H1 (cell line): ENCODE data around the gene FLRT2. TPM values are rescaled to one million over a fixed set of nuclear protein-coding genes. Genes with fewer than 3 reads are reported as not detected.

Experiments used
- CTCF ChIA-PET: fragments of 300-600 bp; sonication (Branson Sonifier 250); formaldehyde crosslinking; loops from one replicate; lab custom pipeline; 2021; ENCODE audit not compliant: partially characterized antibody; lab: Charles Lee
- POLR2A ChIA-PET: fragments of 300-600 bp; sonication (Branson Sonifier 250); formaldehyde crosslinking; loops from one replicate; lab custom pipeline; 2021; ENCODE audit warnings: inconsistent platforms; ENCODE audit not compliant: partially characterized antibody; lab: Charles Lee
- DNase-seq, 2 experiments: peaks; one replicate each; pipeline versions ENCODE4 v3.0.0 to v3.0.0-alpha.2; 2010 to 2022; ENCODE audit warnings: low spot score in 2 of 2, low read depth in 1 of 2, mixed read lengths in 1 of 2
- FAIRE-seq: peaks from 2 replicates; lab custom pipeline; 2011; peaks lifted over from hg19 to GRCh38; lab: Jason Lieb, UNC
- H2AFZ ChIP-seq: 2 replicates; pipeline ENCODE4 v1.8.1; 2012; ENCODE audit warnings: low read length, inconsistent platforms
- H2AK5ac ChIP-seq: 2 replicates; pipeline ENCODE4 v1.6.1; 2013; ENCODE audit warnings: low read depth, low read length
- H2BK120ac ChIP-seq: replicated peaks from 2 replicates; pipeline ENCODE3; 2013; ENCODE audit warnings: low read depth, low read length, inconsistent platforms
- H2BK12ac ChIP-seq: 2 replicates; pipeline ENCODE4 v1.6.1; 2013; ENCODE audit warnings: low read depth, low read length
- H2BK15ac ChIP-seq: 2 replicates; pipeline ENCODE4 v1.6.1; 2013; ENCODE audit warnings: low read length
- H2BK20ac ChIP-seq: 2 replicates; pipeline ENCODE4 v1.6.1; 2013; ENCODE audit warnings: low read length
- H2BK5ac ChIP-seq: 2 replicates; pipeline ENCODE4 v1.6.1; 2013; ENCODE audit warnings: low read depth, low read length
- H3K14ac ChIP-seq: 2 replicates; pipeline ENCODE4 v1.6.1; 2013; ENCODE audit warnings: inconsistent platforms; ENCODE audit not compliant: insufficient read length
- H3K18ac ChIP-seq: 2 replicates; pipeline ENCODE4 v1.6.1; 2013; ENCODE audit warnings: low read length; ENCODE audit errors: extremely low read depth
- H3K23ac ChIP-seq: 2 replicates; pipeline ENCODE4 v1.6.1; 2013; ENCODE audit warnings: inconsistent platforms; ENCODE audit not compliant: insufficient read length
- H3K23me2 ChIP-seq: 2 replicates; pipeline ENCODE4 v1.6.1; 2013; ENCODE audit warnings: low read depth, low read length
- H3K27ac ChIP-seq: 2 replicates; pipeline ENCODE4 v1.6.1; 2011; ENCODE audit warnings: low read depth, low read length, inconsistent platforms
- H3K27me3 ChIP-seq, 4 experiments: replicated peaks in 1 of 4; 1 replicate in 1 of 4; 2 replicates in 3 of 4; pipeline versions ENCODE4 v1.6.1 to v1.8.1; 2011 to 2013; ENCODE audit warnings: low read length in 3 of 4, mild to moderate bottlenecking in 3 of 4, inconsistent platforms in 2 of 4, mixed read lengths in 2 of 4, moderate library complexity in 1 of 4; ENCODE audit not compliant: control insufficient read depth in 3 of 4, insufficient read depth in 3 of 4; ENCODE audit errors: extremely low read depth in 1 of 4
- H3K36me3 ChIP-seq, 4 experiments: 2 replicates each; pipeline versions ENCODE4 v1.6.1 to v1.8.1; 2011 to 2013; ENCODE audit warnings: mild to moderate bottlenecking in 4 of 4, low read length in 3 of 4, moderate library complexity in 2 of 4, control low read depth in 1 of 4, inconsistent platforms in 1 of 4; ENCODE audit not compliant: insufficient read depth in 4 of 4, control insufficient read depth in 2 of 4
- H3K4ac ChIP-seq: replicated peaks from 2 replicates; pipeline ENCODE3; 2013; ENCODE audit warnings: low read length, low read depth, mixed read lengths, inconsistent platforms; ENCODE audit not compliant: insufficient read length
- H3K4me1 ChIP-seq, 4 experiments: replicated peaks in 1 of 4; 1 replicate in 1 of 4; 2 replicates in 3 of 4; pipeline versions ENCODE4 v1.6.1 to v1.8.1; 2011 to 2013; ENCODE audit warnings: low read length in 3 of 4, inconsistent platforms in 2 of 4, mixed read lengths in 1 of 4; ENCODE audit not compliant: insufficient read depth in 4 of 4, control insufficient read depth in 3 of 4
- H3K4me2 ChIP-seq, 2 experiments: 2 replicates each; pipeline versions ENCODE4 v1.6.1 to v1.8.1; 2011 to 2013; ENCODE audit warnings: low read depth in 2 of 2, low read length in 2 of 2, control low read depth in 1 of 2, inconsistent platforms in 1 of 2, mild to moderate bottlenecking in 1 of 2; ENCODE audit not compliant: insufficient read depth in 1 of 2
- H3K4me3 ChIP-seq, 4 experiments: fragments of 200-600, 300-600 bp in 1 of 4; sonication (generic), shearing (Covaris generic), sonication (Bioruptor Twin) in 1 of 4; 2 replicates each; pipeline versions ENCODE4 v1.5.1 to v1.8.1; 2011 to 2016; ENCODE audit warnings: low read length in 4 of 4, low read depth in 3 of 4, control low read depth in 2 of 4, inconsistent platforms in 2 of 4, mild to moderate bottlenecking in 2 of 4, mixed read lengths in 1 of 4, moderate library complexity in 1 of 4; ENCODE audit not compliant: insufficient read depth in 2 of 4; ENCODE audit errors: extremely low read depth in 1 of 4
- H3K56ac ChIP-seq: replicated peaks from 2 replicates; pipeline ENCODE3; 2013; ENCODE audit warnings: low read depth, mild to moderate bottlenecking, mixed read lengths, low read length, inconsistent platforms; ENCODE audit not compliant: insufficient read length
- H3K79me1 ChIP-seq: 2 replicates; pipeline ENCODE4 v1.6.1; 2013; ENCODE audit warnings: low read depth, low read length, control low read depth
- H3K79me2 ChIP-seq, 2 experiments: 2 replicates each; pipeline versions ENCODE4 v1.6.1 to v1.8.1; 2012 to 2013; ENCODE audit warnings: low read length in 2 of 2, mild to moderate bottlenecking in 2 of 2, inconsistent platforms in 1 of 2; ENCODE audit not compliant: insufficient read depth in 2 of 2, control insufficient read depth in 1 of 2
- H3K9ac ChIP-seq, 4 experiments: replicated peaks in 1 of 4; 1 replicate in 1 of 4; 2 replicates in 3 of 4; pipeline versions ENCODE4 v1.6.1 to v1.8.1; 2011 to 2013; ENCODE audit warnings: low read depth in 3 of 4, low read length in 3 of 4, control low read depth in 2 of 4, mild to moderate bottlenecking in 2 of 4, moderate library complexity in 2 of 4, inconsistent platforms in 1 of 4; ENCODE audit errors: extremely low read depth in 1 of 4
- H3K9me3 ChIP-seq, 2 experiments: 2 replicates each; pipeline versions ENCODE4 v1.6.1 to v1.8.1; 2012 to 2013; ENCODE audit warnings: mild to moderate bottlenecking in 2 of 2, moderate library complexity in 2 of 2, control low read depth in 1 of 2, inconsistent platforms in 1 of 2, low read depth in 1 of 2, low read length in 1 of 2, mixed read lengths in 1 of 2; ENCODE audit not compliant: insufficient read depth in 2 of 2
- H4K20me1 ChIP-seq, 2 experiments: replicated peaks in 1 of 2; 2 replicates each; pipeline versions ENCODE3 to v1.8.1; 2011 to 2013; ENCODE audit warnings: inconsistent platforms in 2 of 2, low read length in 2 of 2, mild to moderate bottlenecking in 1 of 2; ENCODE audit not compliant: insufficient read depth in 2 of 2, control insufficient read depth in 1 of 2
- H4K5ac ChIP-seq: 2 replicates; pipeline ENCODE4 v1.6.1; 2013; ENCODE audit warnings: low read length, low read depth, mixed read lengths, inconsistent platforms; ENCODE audit not compliant: insufficient read length
- H4K8ac ChIP-seq: 2 replicates; pipeline ENCODE4 v1.8.0; 2013; ENCODE audit warnings: mild to moderate bottlenecking, moderate library complexity, low read length, inconsistent platforms; ENCODE audit not compliant: insufficient read depth; ENCODE audit errors: extremely low read depth
- H4K91ac ChIP-seq: replicated peaks from 2 replicates; pipeline ENCODE3; 2013; ENCODE audit warnings: low read length, mixed read lengths, inconsistent platforms; ENCODE audit not compliant: insufficient read length
- ASH2L ChIP-seq: fragments of 200-600, 300-600 bp; sonication (generic); IDR thresholded peaks from one replicate; pipeline ENCODE4 v1.7.1; 2017; ENCODE audit warnings: low read length
- CBX5 ChIP-seq: fragments of 300-800, 300-1000 bp; sonication (generic); IDR thresholded peaks from 2 replicates; pipeline ENCODE4 v1.7.1; 2016; ENCODE audit warnings: antibody characterized with exemption, low read length, low read depth
- EP300 ChIP-seq, 2 experiments: IDR thresholded peaks; 1 replicate in 1 of 2; 2 replicates in 1 of 2; pipeline ENCODE4 v1.6.1; 2011 to 2012; ENCODE audit warnings: low read depth in 2 of 2, low read length in 2 of 2, mild to moderate bottlenecking in 2 of 2, borderline replicate concordance in 1 of 2, inconsistent platforms in 1 of 2, moderate library complexity in 1 of 2
- KDM5A ChIP-seq: fragments of 200-600 bp; IDR thresholded peaks from 2 replicates; pipeline ENCODE4 v1.7.1; 2012; ENCODE audit warnings: mild to moderate bottlenecking, low read length, inconsistent platforms, mixed read lengths
- MAFK ChIP-seq: IDR thresholded peaks from 2 replicates; pipeline ENCODE4 v1.6.1; 2012; ENCODE audit warnings: low read depth, mild to moderate bottlenecking, improper control_type of control experiment, low read length
- POU5F1 ChIP-seq: IDR thresholded peaks from 2 replicates; pipeline ENCODE4 v1.6.1; 2011; ENCODE audit warnings: low read depth, mild to moderate bottlenecking, low read length, moderate library complexity
- RAD21 ChIP-seq, 2 experiments: IDR thresholded peaks in 1 of 2; conservative IDR thresholded peaks in 1 of 2; 2 replicates each; pipeline ENCODE4 v1.6.1; 2011; ENCODE audit warnings: low read depth in 2 of 2, low read length in 2 of 2, improper control_type of control experiment in 1 of 2, inconsistent platforms in 1 of 2, mild to moderate bottlenecking in 1 of 2, moderate library complexity in 1 of 2
- SAP30 ChIP-seq: fragments of 300-600 bp; sonication (generic); IDR thresholded peaks from 2 replicates; pipeline ENCODE4 v1.7.1; 2012; ENCODE audit warnings: low read length, moderate library complexity, mild to moderate bottlenecking, inconsistent platforms; ENCODE audit not compliant: insufficient read depth, insufficient replicate concordance
- SP4 ChIP-seq: IDR thresholded peaks from 2 replicates; pipeline ENCODE4 v1.6.1; 2012; ENCODE audit warnings: low read length, inconsistent platforms
- TAF7 ChIP-seq: optimal IDR thresholded peaks from 2 replicates; pipeline ENCODE3; 2011; ENCODE audit warnings: low read depth, mild to moderate bottlenecking, inconsistent platforms, low read length, moderate library complexity, borderline replicate concordance
- TBP ChIP-seq: IDR thresholded peaks from 2 replicates; pipeline ENCODE4 v1.6.1; 2011; ENCODE audit warnings: low read depth, low read length, improper control_type of control experiment
- TCF12 ChIP-seq: IDR thresholded peaks from 2 replicates; pipeline ENCODE4 v1.6.1; 2011; ENCODE audit warnings: low read depth, mild to moderate bottlenecking, low read length
- WGBS, 2 experiments: shearing (Covaris generic) in 1 of 2; methylation state at CpG; one replicate each; pipeline versions ENCODE4 v1.1.6 to v1.1.7; 2013 to 2015; ENCODE audit warnings: low lambda C conversion rate in 2 of 2, mixed read lengths in 2 of 2, inconsistent platforms in 1 of 2, low coverage in 1 of 2, missing lambda C conversion rate in 1 of 2; ENCODE audit not compliant: insufficient replicate concordance in 2 of 2, insufficient coverage in 1 of 2, insufficient read length in 1 of 2; ENCODE audit errors: extremely low coverage in 1 of 2, missing lambda C conversion rate in 1 of 2; 5-methylcytosine and 5-hydroxymethylcytosine counted together
- polyA plus RNA-seq, 7 experiments: library from polyadenylated mRNA; depleted of rRNA in 3 of 7; stranded (reverse) in 5 of 7; unstranded in 2 of 7; fragments of >200 nt in 5 of 7; fragments of 200-250 nt in 2 of 7; gene quantifications; 1 replicate in 5 of 7; 2 replicates in 1 of 7; 4 replicates in 1 of 7; pipeline versions ENCODE4 v1.2.1 to v1.2.3, GENCODE V29; 2011 to 2013; ENCODE audit warnings: missing spikeins in 2 of 7, mixed read lengths in 2 of 7
- total RNA-seq: library from RNA; stranded (reverse); fragmentation: NEBNext Ultra II Directional; extraction: Animal tissue kit (Norgen Biotek cat#: 25700); gene quantifications from 2 replicates; pipeline ENCODE4 v1.2.1, GENCODE V29; 2021

FLRT2 gene
- total and polyA plus RNA-seq, 2 of the 8 experiments (the other 6 are each of a cell fraction or from before 2014, with no cell fraction given), result 2.4 to 6.9 TPM

GRCh38 chr14:85702191-85702590, 172.2 kb downstream of the FLRT2 start:
- no peaks in the 10 kb centered on the region for H3K23me2 ChIP-seq
- 100% methylated on average over 1 of the region's 1 CpG; no CpG with 5 or more reads in 1 of the 2 experiments for WGBS, 2 experiments
- no peaks in the 10 kb centered on the region for H3K79me1 ChIP-seq
- H3K36me3 ChIP-seq, result no peaks in the 10 kb centered on the region
- POLR2A ChIA-PET, result no interaction called here
- H3K18ac ChIP-seq, result no peak overlapping the region
- H2BK15ac ChIP-seq, result no peak overlapping the region
- H2BK12ac ChIP-seq, result no peak overlapping the region
- no peak overlapping the region for H3K4me2 ChIP-seq
- H3K9me3 ChIP-seq, result no peaks in the 10 kb centered on the region
- H3K9ac ChIP-seq, result no peak overlapping the region
- CTCF ChIA-PET, result interaction anchor here (0.6 to 1.6 kb wide), 4 partner anchors 29 to 1099 kb away, joined by 3 to 4 read pairs (median 3); no protein-coding TSS in a partner anchor
- no peak overlapping the region for H3K56ac ChIP-seq
- no peaks in the 10 kb centered on the region for H3K79me2 ChIP-seq
- H3K27me3 ChIP-seq, result no peaks in the 10 kb centered on the region
- H3K27ac ChIP-seq, result no peak overlapping the region
- TF ChIP-seq KDM5A (no peak), TBP (no peak), SAP30 (no peak), ASH2L (no peak), POU5F1 (no peak), CBX5 (no peak), MAFK (no peak), EP300 (IDR thresholded peaks at IDR 0.05; ENCODE audit: borderline replicate concordance in 1 of 2, low read depth in 2 of 2, low read length in 2 of 2) (no peak), SP4 (no peak), TCF12 (no peak), TAF7 (no peak), RAD21 (IDR thresholded peaks at IDR 0.05 in 1 of 2, conservative IDR thresholded peaks at IDR 0.05 in 1 of 2; ENCODE audit: low read depth in 2 of 2, low read length in 2 of 2) (no peak)
- DNase-seq (no peak), FAIRE-seq (no peak)
- H2AK5ac ChIP-seq, result no peak overlapping the region
- H2BK20ac ChIP-seq, result no peak overlapping the region
- H4K5ac ChIP-seq, result no peak overlapping the region
- no peak overlapping the region for H3K14ac ChIP-seq
- H2AFZ ChIP-seq, result no peak overlapping the region
- H4K8ac ChIP-seq, result no peak overlapping the region
- H3K23ac ChIP-seq, result no peak overlapping the region
- H2BK120ac ChIP-seq, result no peak overlapping the region
- no peaks in the 10 kb centered on the region for H4K20me1 ChIP-seq
- no peak overlapping the region for H2BK5ac ChIP-seq
- H3K4me1 ChIP-seq, result no peaks in the 10 kb centered on the region
- H3K4me3 ChIP-seq, result no peak overlapping the region
- H4K91ac ChIP-seq, result no peak overlapping the region
- H3K4ac ChIP-seq, result no peak overlapping the region
